Osteocyte (in vitro differentiated cells): ENCODE data around the gene ARID4B. TPM values are rescaled to one million over a fixed set of nuclear protein-coding genes. Genes with fewer than 3 reads are reported as not detected.

Experiments used
- DNase-seq: peaks from one replicate; pipeline ENCODE4 v3.0.0; 2021; ENCODE audit warnings: mixed read lengths; ENCODE audit not compliant: unreplicated experiment; ENCODE audit errors: extremely low spot score
- H3K27ac Mint-ChIP-seq: one replicate; pipeline ENCODE4 v1.8.0; 2021; ENCODE audit warnings: mild to moderate bottlenecking, mixed read lengths; ENCODE audit not compliant: unreplicated experiment
- H3K27me3 Mint-ChIP-seq: one replicate; pipeline ENCODE4 v1.8.0; 2021; ENCODE audit warnings: mixed read lengths; ENCODE audit not compliant: unreplicated experiment
- H3K36me3 Mint-ChIP-seq: one replicate; pipeline ENCODE4 v1.8.0; 2021; ENCODE audit warnings: mixed read lengths; ENCODE audit not compliant: unreplicated experiment
- H3K4me1 Mint-ChIP-seq: one replicate; pipeline ENCODE4 v1.8.0; 2021; ENCODE audit warnings: mixed read lengths; ENCODE audit not compliant: unreplicated experiment
- H3K4me3 Mint-ChIP-seq: one replicate; pipeline ENCODE4 v1.8.0; 2021; ENCODE audit warnings: mild to moderate bottlenecking, moderate library complexity, mixed read lengths; ENCODE audit not compliant: unreplicated experiment
- H3K9me3 Mint-ChIP-seq: one replicate; pipeline ENCODE4 v1.8.0; 2021; ENCODE audit warnings: mixed read lengths; ENCODE audit not compliant: unreplicated experiment
- CTCF ChIP-seq: fragments of 200-600 bp; sonication (generic); IDR thresholded peaks from 2 replicates; pipeline ENCODE4 v1.5.0; 2021; ENCODE audit warnings: antibody characterized with exemption, mild to moderate bottlenecking, moderate library complexity
- microRNA-seq: library from miRNA; unstranded; fragments of <30 nt; microRNA quantifications from one replicate; pipeline ENCODE4 v1.1.0, GENCODE V29; 2020; ENCODE audit not compliant: unreplicated experiment
- total RNA-seq: library from RNA; stranded (reverse); gene quantifications from 2 replicates; pipeline ENCODE4 v1.2.1, GENCODE V29; 2021

Gene ARID4B
- total RNA-seq, 1 donor from 2014 or later, result 41.3 TPM

- Mint-ChIP-seq H3K9me3 (no peaks in the 10 kb centered on the region), H3K27ac (no peak overlapping the region), H3K4me1 (peaks cover 37% of the 10 kb centered on the region), H3K36me3 (peaks cover 37% of the 10 kb centered on the region), H3K27me3 (no peaks in the 10 kb centered on the region), H3K4me3 (no peak overlapping the region)
- no peak for DNase-seq
- TF ChIP-seq CTCF, result no peak
These were observed 205.6 kb downstream of the ARID4B start for GRCh38 chr1:235122348-235122747.

Small RNAs within 50 kb of the gene (microRNA-seq; reads per million reads assigned to microRNA genes)
- gene MIR4753, result not detected

Other genes with a start within 250 kb of the ARID4B start
- 99.1 and 100 TPM in 2 replicates for gene TOMM20, start 199.3 kb downstream of the ARID4B start, total RNA-seq
- gene RBM34, start 166.9 kb downstream of the ARID4B start, total RNA-seq, result 66.9 and 75.0 TPM in 2 replicates
- gene GGPS1, start 391 bp upstream of the ARID4B start, total RNA-seq, result 37.1 and 42.5 TPM in 2 replicates
- 30.3 and 31.8 TPM in 2 replicates for gene TBCE, start 39.2 kb upstream of the ARID4B start, total RNA-seq
- 31.3 and 37.3 TPM in 2 replicates for gene B3GALNT2, start 176.3 kb upstream of the ARID4B start, total RNA-seq